ENCODE results near the gene CNKSR3.
A peak's percentile ranks its signal among the peaks of the same experiment; 100 is the strongest.

CNKSR3 gene

GRCh38 chr6:154428897-154429296, 81.6 kb downstream of the CNKSR3 start:
- peak; percentile 40; the same call in 1 of the 3 replicates for ATAC-seq

DNA sequence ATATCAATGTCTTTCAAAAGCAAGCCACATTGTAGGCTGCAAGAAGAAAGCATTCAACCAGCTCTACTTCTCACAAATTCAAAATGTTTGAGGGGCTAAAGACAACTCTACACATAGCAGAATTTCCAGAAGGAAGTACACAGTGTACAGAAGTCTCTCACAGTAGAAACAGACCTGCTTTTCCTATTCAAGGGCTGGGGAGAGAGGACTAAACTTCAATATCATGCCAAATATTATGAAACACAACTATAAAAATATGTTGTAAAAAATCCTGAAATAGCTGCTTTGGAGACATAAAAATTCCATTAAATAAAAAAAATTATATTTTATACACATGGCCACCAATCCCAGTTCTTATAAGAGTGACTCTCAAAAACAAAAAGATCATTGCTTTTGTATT, 83.0 kb downstream of the CNKSR3 start:
- ATAC-seq, result no peak; the same call in 2 of the 3 replicates
- TF ChIP-seq ZNF70 (CRISPR knock-in tag; IDR thresholded peaks at IDR 0.05), result no peak
- TF ChIP-seq, protein P1, sequence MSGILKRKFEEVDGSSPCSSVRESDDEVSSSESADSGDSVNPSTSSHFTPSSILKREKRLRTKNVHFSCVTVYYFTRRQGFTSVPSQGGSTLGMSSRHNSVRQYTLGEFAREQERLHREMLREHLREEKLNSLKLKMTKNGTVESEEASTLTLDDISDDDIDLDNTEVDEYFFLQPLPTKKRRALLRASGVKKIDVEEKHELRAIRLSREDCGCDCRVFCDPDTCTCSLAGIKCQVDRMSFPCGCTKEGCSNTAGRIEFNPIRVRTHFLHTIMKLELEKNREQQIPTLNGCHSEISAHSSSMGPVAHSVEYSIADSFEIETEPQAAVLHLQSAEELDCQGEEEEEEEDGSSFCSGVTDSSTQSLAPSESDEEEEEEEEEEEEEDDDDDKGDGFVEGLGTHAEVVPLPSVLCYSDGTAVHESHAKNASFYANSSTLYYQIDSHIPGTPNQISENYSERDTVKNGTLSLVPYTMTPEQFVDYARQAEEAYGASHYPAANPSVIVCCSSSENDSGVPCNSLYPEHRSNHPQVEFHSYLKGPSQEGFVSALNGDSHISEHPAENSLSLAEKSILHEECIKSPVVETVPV (CRISPR knock-in tag; IDR thresholded peaks at IDR 0.05), result no peak

More at GRCh38 chr6:154428897-154429296, 81.6 kb downstream of the CNKSR3 start:
- no peak for TF ChIP-seq ARNTL (CRISPR knock-in tag; IDR thresholded peaks at IDR 0.05; ENCODE audit: borderline replicate concordance, low read depth)
- no peak for TF ChIP-seq ZC3H10 (CRISPR knock-in tag; IDR thresholded peaks at IDR 0.05)
- TF ChIP-seq ZNF70 (CRISPR knock-in tag; IDR thresholded peaks at IDR 0.05), result no peak
- TF ChIP-seq TCF4 (CRISPR knock-in tag; IDR thresholded peaks at IDR 0.05; ENCODE audit: borderline replicate concordance), result no peak
- no peak for TF ChIP-seq ZFP3 (CRISPR knock-in tag; IDR thresholded peaks at IDR 0.05)
- no peak for TF ChIP-seq BACH2 (CRISPR knock-in tag; IDR thresholded peaks at IDR 0.05; ENCODE audit: borderline replicate concordance)
- no peak for TF ChIP-seq RARB (CRISPR knock-in tag; IDR thresholded peaks at IDR 0.05)
- TF ChIP-seq ISL1 (CRISPR knock-in tag; IDR thresholded peaks at IDR 0.05), result no peak
- TF ChIP-seq PPARA (CRISPR knock-in tag; IDR thresholded peaks at IDR 0.05; ENCODE audit: borderline replicate concordance), result no peak

- ATAC-seq, result no peak
- TF ChIP-seq TCF4 (CRISPR knock-in tag; IDR thresholded peaks at IDR 0.05; ENCODE audit: borderline replicate concordance) (no peak), ARNTL (CRISPR knock-in tag; IDR thresholded peaks at IDR 0.05; ENCODE audit: borderline replicate concordance, low read depth) (no peak), ESRRG (CRISPR knock-in tag; IDR thresholded peaks at IDR 0.05) (no peak), BACH2 (CRISPR knock-in tag; IDR thresholded peaks at IDR 0.05; ENCODE audit: borderline replicate concordance) (no peak), CSDC2 (CRISPR knock-in tag; IDR thresholded peaks at IDR 0.05) (no peak), ZFP3 (CRISPR knock-in tag; IDR thresholded peaks at IDR 0.05) (no peak), ZNF8 (CRISPR knock-in tag; IDR thresholded peaks at IDR 0.05) (no peak), ZNF565 (CRISPR knock-in tag; conservative IDR thresholded peaks at IDR 0.05; ENCODE audit: low read depth) (no peak), SNAI2 (CRISPR knock-in tag; IDR thresholded peaks at IDR 0.05) (no peak), RARB (CRISPR knock-in tag; IDR thresholded peaks at IDR 0.05) (no peak), OSR1 (CRISPR knock-in tag; IDR thresholded peaks at IDR 0.05) (no peak)
- TF ChIP-seq, protein P2, sequence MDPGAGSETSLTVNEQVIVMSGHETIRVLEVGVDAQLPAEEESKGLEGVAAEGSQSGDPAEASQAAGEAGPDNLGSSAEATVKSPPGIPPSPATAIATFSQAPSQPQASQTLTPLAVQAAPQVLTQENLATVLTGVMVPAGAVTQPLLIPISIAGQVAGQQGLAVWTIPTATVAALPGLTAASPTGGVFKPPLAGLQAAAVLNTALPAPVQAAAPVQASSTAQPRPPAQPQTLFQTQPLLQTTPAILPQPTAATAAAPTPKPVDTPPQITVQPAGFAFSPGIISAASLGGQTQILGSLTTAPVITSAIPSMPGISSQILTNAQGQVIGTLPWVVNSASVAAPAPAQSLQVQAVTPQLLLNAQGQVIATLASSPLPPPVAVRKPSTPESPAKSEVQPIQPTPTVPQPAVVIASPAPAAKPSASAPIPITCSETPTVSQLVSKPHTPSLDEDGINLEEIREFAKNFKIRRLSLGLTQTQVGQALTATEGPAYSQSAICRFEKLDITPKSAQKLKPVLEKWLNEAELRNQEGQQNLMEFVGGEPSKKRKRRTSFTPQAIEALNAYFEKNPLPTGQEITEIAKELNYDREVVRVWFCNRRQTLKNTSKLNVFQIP (CRISPR knock-in tag; IDR thresholded peaks at IDR 0.05; ENCODE audit: borderline replicate concordance, low read depth), result no peak
- TF ChIP-seq, protein P1 (CRISPR knock-in tag; IDR thresholded peaks at IDR 0.05), result no peak
Observed at GRCh38 chr6:154426997-154427396, 83.5 kb downstream of the CNKSR3 start.

DNA sequence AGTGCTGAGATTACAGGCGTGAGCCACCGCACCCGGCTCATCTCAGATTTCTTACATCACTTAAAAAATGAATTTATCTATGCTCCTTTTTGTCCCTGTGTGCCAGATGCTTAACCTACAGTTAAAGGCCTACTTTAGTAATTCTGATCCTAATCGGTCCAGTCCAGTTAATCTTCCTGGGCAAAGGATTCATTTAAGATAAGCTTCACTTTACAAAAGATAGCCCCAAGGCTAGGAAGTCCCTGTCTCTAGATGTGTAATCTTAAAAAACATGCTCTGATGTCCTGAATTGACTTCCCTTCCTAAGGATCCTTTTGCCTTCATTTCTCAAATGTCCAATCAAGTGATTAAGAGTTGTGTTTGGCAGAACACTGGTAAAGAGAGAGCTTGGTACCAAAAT, 85.5 kb downstream of the CNKSR3 start:
- no peak for ATAC-seq
- TF ChIP-seq TCF4 (CRISPR knock-in tag; IDR thresholded peaks at IDR 0.05; ENCODE audit: borderline replicate concordance), result peak; percentile 40; the same call in 1 of the 2 replicates
- TF ChIP-seq ZFP30 (CRISPR knock-in tag; IDR thresholded peaks at IDR 0.05), result no peak

DNA sequence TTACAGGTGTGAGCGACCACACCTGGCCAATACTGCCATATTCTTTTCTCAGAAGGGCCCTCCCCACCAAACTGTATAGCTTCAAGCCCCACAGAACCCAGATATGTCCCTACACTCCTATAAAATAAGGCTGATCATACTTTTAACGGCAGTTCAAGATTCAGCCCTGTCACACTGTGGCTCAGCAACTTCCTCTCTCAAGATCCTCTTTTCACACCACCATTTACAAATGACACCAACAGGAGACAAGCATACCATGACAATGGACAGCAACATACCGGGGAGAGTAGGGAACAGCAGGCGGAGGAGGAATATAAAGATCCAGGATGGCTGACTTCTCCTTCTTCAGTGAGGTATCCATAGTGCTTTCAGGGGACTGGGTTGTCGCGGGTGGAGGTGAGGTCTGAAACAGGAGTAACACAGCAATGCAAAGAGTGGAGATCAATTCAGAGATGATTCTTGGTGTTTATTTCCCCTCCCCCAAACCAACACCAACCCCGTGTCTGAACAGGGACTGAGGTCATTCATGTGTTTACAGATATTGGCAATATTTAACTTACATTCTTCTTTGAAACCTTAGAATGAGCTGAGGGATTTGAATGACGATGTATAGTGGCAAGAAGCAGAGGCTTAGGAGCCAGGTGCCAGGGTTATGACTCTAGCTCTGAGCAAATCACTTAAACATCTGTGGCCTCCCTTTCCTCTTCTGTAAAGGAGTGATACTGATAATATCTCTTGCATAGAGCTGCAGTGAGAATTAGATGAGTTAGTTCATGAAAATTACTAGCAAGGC, 96.3 kb downstream of the CNKSR3 start:
- no peak for ATAC-seq
- TF ChIP-seq ZNF70 (CRISPR knock-in tag; IDR thresholded peaks at IDR 0.05), result no peak
- no peak for TF ChIP-seq RARB (CRISPR knock-in tag; IDR thresholded peaks at IDR 0.05)
- TF ChIP-seq BACH2 (CRISPR knock-in tag; IDR thresholded peaks at IDR 0.05; ENCODE audit: borderline replicate concordance), result no peak
- no peak for TF ChIP-seq PATZ1 (CRISPR knock-in tag; IDR thresholded peaks at IDR 0.05; ENCODE audit: borderline replicate concordance)
- no peak for TF ChIP-seq ZFP3 (CRISPR knock-in tag; IDR thresholded peaks at IDR 0.05)
- no peak for TF ChIP-seq ZNF565 (CRISPR knock-in tag; conservative IDR thresholded peaks at IDR 0.05; ENCODE audit: low read depth)
- TF ChIP-seq TCF4 (CRISPR knock-in tag; IDR thresholded peaks at IDR 0.05; ENCODE audit: borderline replicate concordance), result no peak
- no peak for TF ChIP-seq ARNTL (CRISPR knock-in tag; IDR thresholded peaks at IDR 0.05; ENCODE audit: borderline replicate concordance, low read depth)
- no peak for TF ChIP-seq GLIS3 (CRISPR knock-in tag; IDR thresholded peaks at IDR 0.05)
- no peak for TF ChIP-seq TOX (CRISPR knock-in tag; IDR thresholded peaks at IDR 0.05; ENCODE audit: borderline replicate concordance)
- TF ChIP-seq, protein P3, sequence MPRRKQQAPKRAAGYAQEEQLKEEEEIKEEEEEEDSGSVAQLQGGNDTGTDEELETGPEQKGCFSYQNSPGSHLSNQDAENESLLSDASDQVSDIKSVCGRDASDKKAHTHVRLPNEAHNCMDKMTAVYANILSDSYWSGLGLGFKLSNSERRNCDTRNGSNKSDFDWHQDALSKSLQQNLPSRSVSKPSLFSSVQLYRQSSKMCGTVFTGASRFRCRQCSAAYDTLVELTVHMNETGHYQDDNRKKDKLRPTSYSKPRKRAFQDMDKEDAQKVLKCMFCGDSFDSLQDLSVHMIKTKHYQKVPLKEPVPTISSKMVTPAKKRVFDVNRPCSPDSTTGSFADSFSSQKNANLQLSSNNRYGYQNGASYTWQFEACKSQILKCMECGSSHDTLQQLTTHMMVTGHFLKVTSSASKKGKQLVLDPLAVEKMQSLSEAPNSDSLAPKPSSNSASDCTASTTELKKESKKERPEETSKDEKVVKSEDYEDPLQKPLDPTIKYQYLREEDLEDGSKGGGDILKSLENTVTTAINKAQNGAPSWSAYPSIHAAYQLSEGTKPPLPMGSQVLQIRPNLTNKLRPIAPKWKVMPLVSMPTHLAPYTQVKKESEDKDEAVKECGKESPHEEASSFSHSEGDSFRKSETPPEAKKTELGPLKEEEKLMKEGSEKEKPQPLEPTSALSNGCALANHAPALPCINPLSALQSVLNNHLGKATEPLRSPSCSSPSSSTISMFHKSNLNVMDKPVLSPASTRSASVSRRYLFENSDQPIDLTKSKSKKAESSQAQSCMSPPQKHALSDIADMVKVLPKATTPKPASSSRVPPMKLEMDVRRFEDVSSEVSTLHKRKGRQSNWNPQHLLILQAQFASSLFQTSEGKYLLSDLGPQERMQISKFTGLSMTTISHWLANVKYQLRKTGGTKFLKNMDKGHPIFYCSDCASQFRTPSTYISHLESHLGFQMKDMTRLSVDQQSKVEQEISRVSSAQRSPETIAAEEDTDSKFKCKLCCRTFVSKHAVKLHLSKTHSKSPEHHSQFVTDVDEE (CRISPR knock-in tag; IDR thresholded peaks at IDR 0.05), result no peak
- no peak for TF ChIP-seq CSDC2 (CRISPR knock-in tag; IDR thresholded peaks at IDR 0.05)

Measured in SK-N-SH treated with all-trans-retinoic acid at 6 μM for 48 hours (cell line).